ENCODE data around the gene BRINP1.

DNA sequence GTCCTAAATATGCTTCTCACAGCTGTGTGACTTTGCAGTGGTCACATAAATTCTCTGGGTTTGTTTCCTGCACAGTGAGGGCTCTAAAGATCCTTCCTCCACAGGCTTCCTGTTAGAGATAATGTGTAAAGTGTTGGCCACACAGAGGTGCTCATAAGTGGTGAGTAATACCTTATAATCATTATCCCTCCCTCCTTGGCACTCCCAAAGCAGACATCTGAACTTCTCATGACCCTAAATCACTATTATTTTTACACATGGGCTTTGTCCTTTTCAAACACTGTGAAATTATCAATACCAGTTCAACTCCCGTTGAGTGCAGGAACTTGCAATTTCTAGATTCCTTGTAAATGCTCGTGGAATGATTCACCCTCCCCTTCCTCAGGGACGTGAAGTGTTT, 100.2 kb downstream of the BRINP1 start:
- TF ChIP-seq, protein P1, sequence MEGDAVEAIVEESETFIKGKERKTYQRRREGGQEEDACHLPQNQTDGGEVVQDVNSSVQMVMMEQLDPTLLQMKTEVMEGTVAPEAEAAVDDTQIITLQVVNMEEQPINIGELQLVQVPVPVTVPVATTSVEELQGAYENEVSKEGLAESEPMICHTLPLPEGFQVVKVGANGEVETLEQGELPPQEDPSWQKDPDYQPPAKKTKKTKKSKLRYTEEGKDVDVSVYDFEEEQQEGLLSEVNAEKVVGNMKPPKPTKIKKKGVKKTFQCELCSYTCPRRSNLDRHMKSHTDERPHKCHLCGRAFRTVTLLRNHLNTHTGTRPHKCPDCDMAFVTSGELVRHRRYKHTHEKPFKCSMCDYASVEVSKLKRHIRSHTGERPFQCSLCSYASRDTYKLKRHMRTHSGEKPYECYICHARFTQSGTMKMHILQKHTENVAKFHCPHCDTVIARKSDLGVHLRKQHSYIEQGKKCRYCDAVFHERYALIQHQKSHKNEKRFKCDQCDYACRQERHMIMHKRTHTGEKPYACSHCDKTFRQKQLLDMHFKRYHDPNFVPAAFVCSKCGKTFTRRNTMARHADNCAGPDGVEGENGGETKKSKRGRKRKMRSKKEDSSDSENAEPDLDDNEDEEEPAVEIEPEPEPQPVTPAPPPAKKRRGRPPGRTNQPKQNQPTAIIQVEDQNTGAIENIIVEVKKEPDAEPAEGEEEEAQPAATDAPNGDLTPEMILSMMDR (conservative IDR thresholded peaks at IDR 0.05; ENCODE audit: low read length): no peak
- no peak for TF ChIP-seq EZH2phosphoT487 (IDR thresholded peaks at IDR 0.05; ENCODE audit: borderline replicate concordance)
